ENCODE results near the gene NACC1.

The NACC1 gene

DNA sequence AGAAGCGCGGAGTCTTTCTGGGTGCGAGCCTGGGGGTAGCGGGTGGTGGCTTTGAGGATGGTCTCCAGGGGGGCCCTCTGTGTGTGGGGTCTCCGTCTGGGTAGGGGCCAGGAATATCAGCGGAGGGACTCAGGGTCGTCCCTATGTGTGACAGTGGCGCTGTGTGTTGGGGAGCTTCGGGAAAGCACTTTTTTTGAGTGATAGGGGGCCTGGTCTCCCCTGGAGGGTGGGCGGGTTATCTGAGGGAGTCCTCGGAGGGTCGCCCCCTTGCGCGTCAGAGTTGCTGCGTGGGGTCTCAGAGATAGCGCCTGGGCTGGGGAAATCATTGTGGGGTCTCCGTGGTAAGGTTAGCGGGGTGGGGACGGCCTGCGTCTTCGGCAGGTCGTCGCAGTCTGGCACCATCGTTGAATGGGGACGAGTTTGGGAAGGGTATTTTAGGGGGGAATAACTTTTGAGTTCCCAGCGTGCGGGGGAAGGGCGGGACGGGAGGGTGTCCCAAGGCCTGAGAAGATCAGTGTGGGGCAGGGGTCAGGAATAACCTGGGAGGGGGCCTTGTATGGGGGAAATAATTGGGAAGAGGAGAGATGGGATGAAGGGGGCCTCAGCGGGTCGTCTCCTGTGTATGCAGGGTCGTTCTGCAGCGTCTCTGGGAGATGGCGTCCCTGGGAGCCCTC lies 33.0 kb downstream of the NACC1 start:
- no peak for DNase-seq (ENCODE audit: low read depth)
- TF ChIP-seq, protein P1, sequence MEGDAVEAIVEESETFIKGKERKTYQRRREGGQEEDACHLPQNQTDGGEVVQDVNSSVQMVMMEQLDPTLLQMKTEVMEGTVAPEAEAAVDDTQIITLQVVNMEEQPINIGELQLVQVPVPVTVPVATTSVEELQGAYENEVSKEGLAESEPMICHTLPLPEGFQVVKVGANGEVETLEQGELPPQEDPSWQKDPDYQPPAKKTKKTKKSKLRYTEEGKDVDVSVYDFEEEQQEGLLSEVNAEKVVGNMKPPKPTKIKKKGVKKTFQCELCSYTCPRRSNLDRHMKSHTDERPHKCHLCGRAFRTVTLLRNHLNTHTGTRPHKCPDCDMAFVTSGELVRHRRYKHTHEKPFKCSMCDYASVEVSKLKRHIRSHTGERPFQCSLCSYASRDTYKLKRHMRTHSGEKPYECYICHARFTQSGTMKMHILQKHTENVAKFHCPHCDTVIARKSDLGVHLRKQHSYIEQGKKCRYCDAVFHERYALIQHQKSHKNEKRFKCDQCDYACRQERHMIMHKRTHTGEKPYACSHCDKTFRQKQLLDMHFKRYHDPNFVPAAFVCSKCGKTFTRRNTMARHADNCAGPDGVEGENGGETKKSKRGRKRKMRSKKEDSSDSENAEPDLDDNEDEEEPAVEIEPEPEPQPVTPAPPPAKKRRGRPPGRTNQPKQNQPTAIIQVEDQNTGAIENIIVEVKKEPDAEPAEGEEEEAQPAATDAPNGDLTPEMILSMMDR (conservative IDR thresholded peaks at IDR 0.05; ENCODE audit: low read depth, low read length), result no peak
- peak overlapping the region; percentile 80 for H3K4me3 ChIP-seq (ENCODE audit: low read length)

DNA sequence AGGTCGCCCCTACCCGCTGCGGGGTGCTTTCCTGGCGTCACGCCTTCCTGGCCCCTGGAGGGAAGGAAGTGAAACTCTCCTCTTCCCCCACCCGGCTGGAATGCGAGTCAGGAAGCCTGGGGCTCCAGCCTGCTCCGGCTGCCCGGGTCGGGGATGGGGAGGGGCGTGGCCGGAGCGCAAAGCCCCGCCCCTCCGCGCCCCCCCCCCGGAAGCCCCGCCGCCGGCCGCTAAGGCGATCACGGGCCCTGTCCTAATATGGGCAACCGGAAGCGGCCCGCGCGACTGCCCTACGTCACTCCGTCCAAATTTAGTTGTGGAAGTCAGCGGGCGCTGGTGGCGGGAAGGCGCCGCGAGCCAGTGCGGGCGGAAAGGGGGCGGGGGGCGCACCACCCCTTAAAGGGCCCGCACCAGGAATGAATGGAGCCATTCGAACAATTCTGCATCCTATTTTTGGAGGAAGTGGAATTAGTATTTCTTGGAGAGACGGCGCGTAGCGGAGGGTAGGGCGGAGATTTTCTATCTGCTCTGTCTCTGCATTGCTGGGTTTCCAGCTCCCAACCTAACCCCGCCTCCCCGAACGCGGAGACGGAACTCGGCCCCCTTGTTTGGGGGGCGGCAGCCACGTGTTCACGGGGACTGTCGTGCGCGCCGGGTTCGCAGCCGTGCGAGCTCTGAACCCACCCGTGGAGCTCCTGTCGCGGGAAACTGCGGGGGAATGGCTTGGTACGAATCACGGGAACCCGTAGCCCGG lies 33.7 kb downstream of the NACC1 start:
- DNase-seq (ENCODE audit: low read depth), result peak; percentile 80
- peak overlapping the region; percentile 99 for H3K4me3 ChIP-seq (ENCODE audit: low read length)
- TF ChIP-seq, protein P1 (conservative IDR thresholded peaks at IDR 0.05; ENCODE audit: low read depth, low read length), result peak; percentile 7

DNA sequence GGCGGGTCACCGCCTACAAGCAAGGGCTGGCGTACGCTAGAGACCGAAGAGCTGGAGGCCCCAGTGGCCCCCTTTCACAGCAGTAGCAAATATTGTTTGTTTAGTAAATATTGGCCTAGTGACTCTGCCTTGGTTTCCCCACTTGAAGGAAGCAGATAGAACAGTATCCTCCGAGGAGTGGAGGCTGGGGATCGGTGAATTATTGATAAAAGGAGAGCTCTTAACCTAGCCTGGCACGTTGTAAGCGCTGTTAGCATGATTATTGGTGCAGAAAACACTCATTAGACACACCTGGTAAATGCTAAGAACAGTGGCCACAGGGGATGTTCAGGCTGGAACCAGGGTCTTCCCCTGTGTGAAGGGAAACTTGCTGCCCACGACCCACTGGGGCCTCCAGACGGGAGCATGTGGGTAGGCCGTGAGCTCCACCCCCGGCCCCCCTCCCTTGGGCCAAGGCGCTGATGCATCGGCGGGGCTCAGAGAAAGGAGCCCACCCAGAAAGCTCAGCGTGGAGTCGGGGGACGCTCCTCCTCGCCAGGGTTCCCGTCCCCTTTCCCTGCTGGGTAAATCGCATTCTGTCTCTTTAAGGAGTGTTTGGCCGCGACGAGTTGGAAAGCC lies 34.4 kb downstream of the NACC1 start:
- peak overlapping the region; percentile 99 for H3K4me3 ChIP-seq (ENCODE audit: low read length)
- no peak for DNase-seq (ENCODE audit: low read depth)
- TF ChIP-seq, protein P1 (conservative IDR thresholded peaks at IDR 0.05; ENCODE audit: low read depth, low read length), result no peak

DNA sequence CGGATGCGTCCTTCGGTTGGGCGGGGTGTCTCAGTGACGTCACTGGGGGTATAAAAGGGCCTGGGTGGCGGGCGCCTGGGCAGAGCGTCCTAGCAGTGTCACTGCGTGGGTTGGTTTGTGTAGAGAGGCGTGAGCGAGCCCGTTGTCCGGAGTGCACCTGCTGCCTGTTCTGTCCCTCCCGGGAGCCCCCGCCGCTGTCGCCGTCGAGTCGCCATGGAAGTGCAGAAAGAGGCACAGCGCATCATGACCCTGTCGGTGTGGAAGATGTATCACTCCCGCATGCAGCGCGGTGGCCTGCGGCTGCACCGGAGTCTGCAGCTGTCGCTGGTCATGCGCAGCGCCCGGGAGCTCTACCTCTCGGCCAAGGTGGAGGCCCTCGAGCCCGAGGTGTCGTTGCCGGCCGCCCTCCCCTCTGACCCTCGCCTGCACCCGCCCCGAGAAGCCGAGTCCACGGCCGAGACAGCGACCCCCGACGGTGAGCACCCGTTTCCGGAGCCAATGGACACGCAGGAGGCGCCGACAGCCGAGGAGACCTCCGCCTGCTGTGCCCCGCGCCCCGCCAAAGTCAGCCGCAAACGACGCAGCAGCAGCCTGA lies 35.0 kb downstream of the NACC1 start:
- H3K4me3 ChIP-seq (ENCODE audit: low read length), result peak overlapping the region; percentile 99
- TF ChIP-seq, protein P1 (conservative IDR thresholded peaks at IDR 0.05; ENCODE audit: low read depth, low read length), result peak; percentile 10
- peak; percentile 75 for DNase-seq (ENCODE audit: low read depth)

DNA sequence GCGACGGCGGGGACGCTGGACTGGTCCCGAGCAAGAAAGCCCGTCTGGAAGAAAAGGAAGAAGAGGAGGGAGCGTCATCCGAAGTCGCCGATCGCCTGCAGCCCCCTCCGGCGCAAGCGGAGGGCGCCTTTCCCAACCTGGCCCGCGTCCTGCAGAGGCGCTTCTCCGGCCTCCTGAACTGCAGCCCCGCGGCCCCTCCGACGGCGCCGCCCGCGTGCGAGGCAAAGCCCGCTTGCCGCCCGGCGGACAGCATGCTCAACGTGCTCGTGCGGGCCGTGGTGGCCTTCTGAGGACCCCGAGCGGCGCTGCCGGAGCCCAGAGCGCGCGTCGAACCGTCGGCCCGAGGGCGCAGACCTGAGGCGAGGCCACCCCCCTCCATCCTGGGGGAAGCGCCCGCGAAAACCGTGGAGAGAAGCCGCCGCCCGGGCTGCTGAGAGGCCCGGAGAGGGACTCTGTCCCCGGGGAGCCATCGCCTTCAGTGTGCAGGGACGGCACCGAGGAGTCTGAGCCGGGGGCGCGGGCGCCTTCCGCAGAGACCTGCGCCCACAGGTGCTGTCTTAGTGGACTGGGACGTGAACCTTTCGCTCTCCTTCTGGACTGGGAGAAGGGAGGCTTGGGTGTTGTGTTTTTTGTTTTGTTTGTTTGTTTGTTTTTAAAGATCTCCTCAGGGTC lies 35.6 kb downstream of the NACC1 start:
- no peak for DNase-seq (ENCODE audit: low read depth)

DNA sequence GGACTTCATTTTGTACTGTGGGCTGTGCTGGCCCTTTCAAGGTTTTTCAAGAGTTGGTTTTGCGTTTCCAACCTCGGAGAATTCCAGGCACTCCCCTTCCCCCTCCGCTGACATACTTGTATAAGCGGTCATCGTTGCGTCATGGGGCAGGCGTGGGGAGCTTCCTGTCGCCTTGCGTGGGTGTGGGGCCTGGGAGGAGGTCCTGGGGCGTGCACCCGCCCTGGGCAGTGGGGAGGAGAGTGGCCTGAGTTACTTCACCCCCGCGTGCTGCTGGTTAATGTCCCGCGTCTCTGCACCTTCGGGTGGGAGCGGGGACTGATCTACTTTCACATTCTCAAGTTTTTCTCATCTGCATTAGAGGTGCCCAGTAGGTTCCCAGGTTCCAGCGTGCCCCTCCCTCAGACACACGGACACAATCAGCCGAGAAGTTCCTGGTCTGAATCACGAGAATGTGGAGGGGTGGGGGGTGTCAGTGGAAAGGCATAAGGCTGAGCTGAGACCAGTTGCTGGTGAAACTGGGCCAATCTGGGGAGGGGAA lies 36.2 kb downstream of the NACC1 start:
- peak; percentile 47 for DNase-seq (ENCODE audit: low read depth)
- TF ChIP-seq, protein P1 (conservative IDR thresholded peaks at IDR 0.05; ENCODE audit: low read depth, low read length), result no peak
- H3K4me3 ChIP-seq (ENCODE audit: low read length), result peak overlapping the region; percentile 99

More for the DNA sequence above, 35.6 kb downstream of the NACC1 start:
- TF ChIP-seq, protein P1 (conservative IDR thresholded peaks at IDR 0.05; ENCODE audit: low read depth, low read length), result no peak
- peak overlapping the region; percentile 99 for H3K4me3 ChIP-seq (ENCODE audit: low read length)
